GM12891 (cell line): ENCODE results near the gene RGS14.

ENCODE experiments used
- POLR2A ChIP-seq: IDR thresholded peaks from 2 replicates; pipeline ENCODE4 v1.6.1; 2011; ENCODE audit warnings: low read depth, low read length, control low read depth
- POLR2AphosphoS5 ChIP-seq: IDR thresholded peaks from 2 replicates; pipeline ENCODE4 v1.6.1; 2011; ENCODE audit warnings: low read depth, low read length, control low read depth
- TAF1 ChIP-seq: IDR thresholded peaks from 2 replicates; pipeline ENCODE4 v1.6.1; 2011; ENCODE audit warnings: low read depth, low read length, control low read depth

DNA sequence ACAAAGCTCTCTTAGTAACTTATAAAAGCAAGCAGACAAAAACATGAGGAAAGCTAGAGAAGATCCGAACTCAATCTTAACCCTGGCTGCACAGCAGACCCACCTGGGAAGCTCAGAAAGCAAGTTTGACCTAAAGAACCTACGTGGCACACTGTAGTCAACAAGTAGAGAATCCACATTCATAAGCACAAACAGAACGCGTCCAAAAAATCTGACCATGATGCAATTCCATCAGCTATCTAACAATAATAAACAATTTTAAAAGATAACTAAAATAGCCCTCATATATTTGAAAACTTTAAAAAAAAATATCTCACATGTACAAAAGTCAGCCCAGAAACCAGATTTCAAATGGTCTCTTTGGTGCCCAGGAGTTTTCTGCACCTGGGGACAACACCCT, 10.9 kb upstream of the RGS14 start:
- TF ChIP-seq POLR2A (no peak), POLR2AphosphoS5 (no peak), TAF1 (no peak)
